D721Med (cell line): ENCODE results near the gene PLEKHA4.

Experiments
- DNase-seq: peaks from one replicate; pipeline ENCODE4 v3.0.0; 2011; ENCODE audit warnings: low spot score; ENCODE audit not compliant: insufficient read length
- FAIRE-seq: peaks from 2 replicates; lab custom pipeline; 2011; peaks lifted over from hg19 to GRCh38; lab: Jason Lieb, UNC
- CTCF ChIP-seq: IDR thresholded peaks from 2 replicates; pipeline ENCODE4 v1.5.1; 2012; ENCODE audit warnings: mild to moderate bottlenecking, control low read depth; ENCODE audit not compliant: insufficient read depth; ENCODE audit errors: missing control alignments

The PLEKHA4 gene

DNA sequence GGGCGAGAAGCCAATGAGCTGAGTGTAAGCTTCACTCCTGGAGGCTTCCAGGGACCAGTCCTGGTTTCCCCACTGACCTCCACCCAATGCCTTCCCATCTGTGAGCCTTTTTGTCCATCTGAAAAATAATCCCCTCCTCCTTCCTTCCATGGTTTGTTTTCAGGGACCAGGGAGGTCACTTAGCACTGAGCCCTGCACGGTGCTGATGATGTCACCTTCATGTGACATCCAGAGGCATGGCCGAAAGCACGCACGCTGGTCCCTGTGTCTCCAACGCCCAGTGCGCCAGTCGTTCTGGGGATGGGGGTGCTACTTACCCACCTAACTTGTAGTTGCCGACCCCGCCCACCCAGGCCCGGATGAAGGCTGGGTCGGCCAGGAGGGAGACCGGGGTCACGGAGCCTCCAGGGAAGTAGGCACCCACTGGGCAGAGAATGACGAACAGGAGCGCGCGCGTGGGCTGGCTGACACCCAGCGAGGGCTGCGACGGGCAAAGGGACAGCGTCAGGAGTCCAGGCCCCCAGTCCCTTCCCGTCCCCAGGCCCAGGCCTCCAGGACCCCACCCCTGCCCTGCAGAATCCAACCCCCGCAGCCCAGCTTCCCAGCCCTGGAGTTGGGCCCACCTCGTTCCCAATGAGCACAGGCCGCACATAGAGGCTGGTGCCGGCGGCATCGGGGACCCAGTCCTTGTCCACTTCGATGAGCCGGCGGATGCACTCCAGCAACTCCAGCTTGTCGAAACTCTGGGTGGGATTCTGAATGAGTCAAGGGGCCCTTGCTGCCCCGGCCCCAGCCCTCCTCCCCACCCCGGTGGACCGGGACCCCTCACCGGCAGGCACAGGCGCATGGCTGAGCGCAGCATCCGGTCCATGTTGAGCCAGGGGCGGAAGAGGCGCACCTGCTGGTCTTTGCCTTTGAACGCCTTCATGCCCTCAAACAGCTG lies 68.8 kb downstream of the PLEKHA4 start:
- TF ChIP-seq CTCF = no peak
- DNase-seq (no peak), FAIRE-seq (no peak)

- DNase-seq (no peak), FAIRE-seq (no peak)
- no peak for TF ChIP-seq CTCF
These were observed 69.5 kb downstream of the PLEKHA4 start for GRCh38 chr19:48798937-48799336.

DNA sequence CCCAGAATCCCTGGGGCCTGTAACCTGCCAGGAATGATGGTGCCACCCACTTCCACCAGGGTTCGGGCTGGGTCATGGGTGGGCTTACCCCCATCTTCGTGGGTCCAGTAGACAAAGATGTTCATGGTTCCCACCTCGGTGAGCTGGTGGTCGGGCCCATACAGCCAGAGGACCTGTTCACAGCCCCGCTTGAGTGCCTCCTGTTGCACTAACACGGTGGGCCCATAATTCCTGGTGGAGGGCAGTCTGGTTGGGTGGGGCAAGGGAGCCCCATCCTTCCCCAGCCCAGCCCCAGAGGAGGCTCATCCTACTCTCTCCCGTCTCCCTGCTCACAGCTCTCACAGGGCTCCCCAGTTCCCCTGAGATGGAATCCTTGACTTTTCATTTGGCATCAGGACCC lies 71.3 kb downstream of the PLEKHA4 start:
- FAIRE-seq (no peak), DNase-seq (no peak)
- no peak for TF ChIP-seq CTCF

DNA sequence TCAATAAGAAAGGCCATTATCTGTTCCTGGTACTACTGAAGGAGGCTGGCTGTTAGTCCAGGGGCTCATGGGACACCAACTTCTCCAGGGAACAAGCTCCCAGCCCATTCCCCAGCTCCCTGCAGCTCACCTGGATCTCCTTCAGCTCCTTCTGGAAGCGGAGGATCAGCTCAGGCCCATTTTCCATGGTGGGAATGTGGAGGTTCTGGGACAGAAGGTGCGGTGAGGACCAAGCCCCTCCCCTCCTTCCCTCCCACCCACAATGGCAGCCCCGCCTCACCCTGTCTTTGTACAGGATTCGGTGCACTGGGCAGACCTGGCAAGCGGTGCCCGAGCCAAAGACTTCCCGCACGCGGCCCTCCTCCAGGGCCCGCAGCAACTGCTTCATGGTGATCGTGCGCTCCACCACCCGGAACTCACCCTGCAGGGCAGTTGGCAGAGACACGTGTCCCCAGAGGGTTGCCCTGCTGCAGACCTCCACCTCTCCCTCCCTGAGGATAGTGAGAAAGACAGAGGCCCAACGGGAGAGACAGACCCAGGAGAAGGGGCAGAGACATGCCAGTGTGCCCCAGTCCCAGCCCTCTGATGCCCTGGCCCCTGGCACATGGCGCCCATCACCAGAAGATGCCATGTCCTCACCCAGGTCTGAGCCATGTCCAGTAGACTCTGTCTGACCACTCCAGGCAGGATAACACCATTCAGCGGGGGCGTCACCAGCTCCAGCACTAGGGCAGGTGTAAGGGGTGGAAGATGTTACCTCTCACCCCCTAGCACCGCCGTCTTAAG lies 71.9 kb downstream of the PLEKHA4 start:
- no peak for TF ChIP-seq CTCF
- no peak for DNase-seq
- FAIRE-seq = no peak

GRCh38 chr19:48795685-48796070 lies 72.7 kb downstream of the PLEKHA4 start:
- no peak for TF ChIP-seq CTCF
- FAIRE-seq (peak; percentile 76), DNase-seq (no peak)

DNA sequence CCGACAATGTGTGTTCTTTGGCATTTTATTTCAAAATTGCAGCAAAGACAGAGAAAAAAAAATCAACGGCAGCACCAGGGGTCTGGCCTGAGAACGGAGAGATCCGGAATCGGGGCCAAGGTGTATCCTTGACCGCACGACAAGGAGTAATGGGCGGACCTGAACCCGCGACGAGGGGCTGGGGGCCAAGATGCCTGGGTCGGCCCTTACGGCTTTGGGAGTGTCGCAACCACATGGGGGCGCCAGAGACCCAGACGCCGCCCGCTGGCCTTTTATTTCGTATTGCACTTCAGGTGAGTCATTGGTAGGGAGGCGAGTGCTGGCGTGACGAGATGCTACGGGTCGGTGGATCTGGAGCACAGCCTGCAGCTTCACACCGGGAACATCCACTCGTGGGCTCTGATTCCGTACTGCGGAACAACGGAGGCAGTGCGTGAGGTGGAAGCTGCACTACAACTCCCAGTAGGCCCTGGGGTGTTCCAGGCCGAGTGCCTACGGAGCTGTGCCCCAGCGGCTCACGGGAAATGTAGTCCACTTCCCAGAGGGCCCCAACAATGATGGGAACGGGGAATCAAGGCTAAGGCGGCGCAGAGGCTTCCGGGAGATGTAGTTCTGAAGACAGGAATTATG lies 73.2 kb downstream of the PLEKHA4 start:
- peak; percentile 11 for FAIRE-seq

More for the DNA sequence above, 73.2 kb downstream of the PLEKHA4 start:
- peak; percentile 66 for TF ChIP-seq CTCF
- peak; percentile 81 for DNase-seq
